K562 (cell line): Measurements from ENCODE around the gene CHST2. TPM values are rescaled to one million over a fixed set of nuclear protein-coding genes. Genes with fewer than 3 reads are reported as not detected.

Source experiments
- ATAC-seq: fragments of 200-7000 bp; cut with Tn5 transposase; 3 replicates; pipeline ENCODE4 v1.9.1; 2020; ENCODE audit warnings: moderate library complexity
- BruUV-seq: library from RNA; stranded (reverse); fragments of 400-500 nt; replicated peaks from 2 replicates; lab custom pipeline; 2021; lab: Mats Ljungman, UMichigan
- CTCF ChIA-PET: fragments of 300-600 bp; formaldehyde crosslinking; extraction: SDS; loops from one replicate; lab custom pipeline; 2021; ENCODE audit warnings: low intra/inter-chr PET ratio; lab: Yijun Ruan, JAX
- POLR2A ChIA-PET: fragments of 300-600, 350-650 bp; sonication (Branson Sonifier 250); formaldehyde crosslinking; extraction: SDS; loops from one replicate; lab custom pipeline; 2021; ENCODE audit warnings: antibody characterized with exemption, inconsistent platforms; lab: Yijun Ruan, JAX
- DNase-seq, 4 experiments: peaks; one replicate each; pipeline versions ENCODE4 v3.0.0 to v3.0.0-alpha.2; 2011 to 2018; ENCODE audit warnings: low spot score in 3 of 4, mixed read lengths in 3 of 4; ENCODE audit errors: extremely low read depth in 1 of 4
- FAIRE-seq: peaks from 2 replicates; lab custom pipeline; 2011; peaks lifted over from hg19 to GRCh38; lab: Jason Lieb, UNC
- H2AFZ ChIP-seq: 2 replicates; pipeline ENCODE4 v1.6.0; 2011; ENCODE audit warnings: low read depth, low read length, control low read depth, inconsistent platforms
- H3K27ac ChIP-seq: fragments of 200-600 bp; 3 replicates; pipeline ENCODE4 v1.8.0; 2011; ENCODE audit warnings: low read depth, mild to moderate bottlenecking, control low read depth, inconsistent platforms, low read length, moderate library complexity, mixed read lengths; ENCODE audit errors: extremely low read depth
- H3K27me3 ChIP-seq, 2 experiments: fragments of 300-600 bp in 1 of 2; 2 replicates in 1 of 2; 3 replicates in 1 of 2; pipeline versions ENCODE4 v1.6.0 to v1.8.0; 2011; ENCODE audit warnings: inconsistent platforms in 2 of 2, low read length in 2 of 2, mild to moderate bottlenecking in 1 of 2, mixed read lengths in 1 of 2, moderate library complexity in 1 of 2; ENCODE audit not compliant: control insufficient read depth in 2 of 2, insufficient read depth in 2 of 2
- H3K36me3 ChIP-seq: fragments of 300-600 bp; 3 replicates; pipeline ENCODE4 v1.8.0; 2011; ENCODE audit warnings: mild to moderate bottlenecking, low read length, inconsistent platforms; ENCODE audit not compliant: control insufficient read depth, insufficient read depth
- H3K4me1 ChIP-seq, 2 experiments: fragments of 200-600 bp in 1 of 2; replicated peaks in 1 of 2; 2 replicates in 1 of 2; 3 replicates in 1 of 2; pipeline versions ENCODE4 v1.5.1 to v1.8.0; 2011; ENCODE audit warnings: inconsistent platforms in 2 of 2, low read length in 2 of 2, mild to moderate bottlenecking in 1 of 2, mixed read lengths in 1 of 2, moderate library complexity in 1 of 2; ENCODE audit not compliant: control insufficient read depth in 2 of 2, insufficient read depth in 2 of 2
- H3K4me2 ChIP-seq: 2 replicates; pipeline ENCODE4 v1.6.1; 2011; ENCODE audit warnings: low read length, control low read depth, inconsistent platforms, mixed read lengths; ENCODE audit not compliant: insufficient read depth
- H3K4me3 ChIP-seq: fragments of 200-600 bp; sonication (generic), shearing (Covaris generic); 2 replicates; pipeline ENCODE4 v1.5.1; 2016; ENCODE audit warnings: control low read depth, inconsistent platforms
- H3K79me2 ChIP-seq: fragments of 200-600 bp; 3 replicates; pipeline ENCODE4 v1.8.0; 2011; ENCODE audit warnings: low read length, inconsistent platforms; ENCODE audit not compliant: control insufficient read depth, insufficient read depth
- H3K9ac ChIP-seq, 2 experiments: 2 replicates each; pipeline versions ENCODE4 v1.6.0 to v1.6.1; 2011; ENCODE audit warnings: low read depth in 2 of 2, low read length in 2 of 2, control low read depth in 1 of 2, inconsistent platforms in 1 of 2, mild to moderate bottlenecking in 1 of 2, mixed read lengths in 1 of 2; ENCODE audit not compliant: insufficient read depth in 1 of 2
- H3K9me1 ChIP-seq: one replicate; pipeline ENCODE4 v1.6.0; 2011; ENCODE audit warnings: inconsistent platforms, mild to moderate bottlenecking, low read length, moderate library complexity; ENCODE audit not compliant: control insufficient read depth, insufficient read depth
- H3K9me3 ChIP-seq: replicated peaks from 2 replicates; pipeline ENCODE4 v1.5.1; 2011; ENCODE audit warnings: low read depth, low read length, inconsistent platforms; ENCODE audit not compliant: control insufficient read depth, insufficient read depth
- H4K20me1 ChIP-seq: replicated peaks from 2 replicates; pipeline ENCODE4 v1.6.1; 2011; ENCODE audit warnings: low read length, inconsistent platforms, mixed read lengths; ENCODE audit not compliant: control insufficient read depth, insufficient read depth
- EHMT2 ChIP-seq: fragments of 450-650 bp; IDR thresholded peaks from 2 replicates; pipeline ENCODE4 v1.6.1; 2018; ENCODE audit warnings: antibody characterized with exemption
- ETV6 ChIP-seq, 3 experiments: fragments of 150-350 bp in 1 of 3; sonication (generic) in 1 of 3; formaldehyde crosslinking in 1 of 3; IDR thresholded peaks; 2 replicates each; pipeline versions ENCODE4 v1.6.1 to v1.8.0; 2014 to 2022; ENCODE audit warnings: borderline replicate concordance in 2 of 3, low read depth in 2 of 3, antibody characterized with exemption in 1 of 3, low read length in 1 of 3, mild to moderate bottlenecking in 1 of 3, missing genetic modification reagents in 1 of 3
- SIX5 ChIP-seq, 2 experiments: IDR thresholded peaks; 2 replicates each; pipeline ENCODE4 v1.6.1; 2011; ENCODE audit warnings: low read length in 2 of 2, borderline replicate concordance in 1 of 2, low read depth in 1 of 2, mild to moderate bottlenecking in 1 of 2, moderate library complexity in 1 of 2; ENCODE audit not compliant: insufficient read depth in 1 of 2
- SMC3 ChIP-seq: conservative IDR thresholded peaks from 2 replicates; pipeline ENCODE4 v1.6.1; 2011; ENCODE audit warnings: low read depth, low read length, improper control_type of control experiment; ENCODE audit not compliant: insufficient read depth
- SRSF7 ChIP-seq: fragments of 200-400 bp; formaldehyde crosslinking; optimal IDR thresholded peaks from 2 replicates; pipeline ENCODE3; 2017; ENCODE audit warnings: mild to moderate bottlenecking, low read depth, low read length
- TEAD1 ChIP-seq, 2 experiments: fragments of 450-650 bp in 1 of 2; sonication (generic) in 1 of 2; formaldehyde crosslinking; IDR thresholded peaks; 2 replicates each; pipeline versions ENCODE4 v1.4.0 to v1.8.0; 2020 to 2022; ENCODE audit warnings: mild to moderate bottlenecking in 2 of 2, missing genetic modification reagents in 1 of 2
- TOE1 ChIP-seq, 2 experiments: fragments of 450-650 bp in 1 of 2; sonication (generic) in 1 of 2; formaldehyde crosslinking in 1 of 2; IDR thresholded peaks; 2 replicates each; pipeline versions ENCODE4 v1.7.1 to v1.8.0; 2016 to 2022; ENCODE audit warnings: borderline replicate concordance in 2 of 2, mild to moderate bottlenecking in 2 of 2, antibody characterized with exemption in 1 of 2, inconsistent platforms in 1 of 2, low read depth in 1 of 2, missing genetic modification reagents in 1 of 2, moderate library complexity in 1 of 2
- TRIM24 ChIP-seq, 2 experiments: fragments of 450-650 bp; IDR thresholded peaks; 2 replicates each; pipeline ENCODE4 v1.6.1; 2016
- TRIM28 ChIP-seq: fragments of 450-650 bp; IDR thresholded peaks from 2 replicates; pipeline ENCODE4 v1.6.1; 2017
- TSC22D4 ChIP-seq: fragments of 450-650 bp; IDR thresholded peaks from 2 replicates; pipeline ENCODE4 v1.6.1; 2016; ENCODE audit warnings: missing genetic modification characterization, missing biosample characterization, control low read depth
- ZKSCAN3 ChIP-seq: fragments of 250-450 bp; sonication (Bioruptor Pico); IDR thresholded peaks from 2 replicates; pipeline ENCODE4 v1.4.0; 2020
- ZNF77 ChIP-seq: fragments of 250-450 bp; sonication (Bioruptor Pico); IDR thresholded peaks from 2 replicates; pipeline ENCODE4 v1.5.0; 2020
- WGBS: fragments of 100-300 bp; shearing (Covaris generic); methylation state at CpG from one replicate; pipeline ENCODE4 v1.1.6; 2016; ENCODE audit warnings: low coverage, mixed read lengths; ENCODE audit not compliant: insufficient coverage; ENCODE audit errors: missing lambda C conversion rate; 5-methylcytosine and 5-hydroxymethylcytosine counted together
- in situ Hi-C: fragments of 300-500 bp; cut with MboI; formaldehyde crosslinking; loops from 4 replicates; pipeline ENCODE4 v1.15.0; 2018; ENCODE audit warnings: inconsistent platforms, mixed read lengths
- intact Hi-C: fragments of 100-400 bp; cut with micrococcal nuclease; formaldehyde crosslinking; loops from 2 replicates; pipeline ENCODE4 v1.14.2; 2022
- polyA plus RNA-seq, 8 experiments: library from polyadenylated mRNA; depleted of rRNA in 4 of 8; stranded (reverse) in 5 of 8; unstranded in 3 of 8; fragments of >200 nt; fragmentation: Nextera tagmentation in 2 of 8; fragmentation: Illumina TruSeq in 1 of 8; extraction: Ambion mirVana in 2 of 8; extraction: Trizol in 1 of 8; gene quantifications; 2 replicates each; pipeline versions ENCODE4 v1.2.1 to v1.2.3, GENCODE V29; 2011 to 2014; ENCODE audit warnings: inconsistent platforms in 1 of 8, missing spikeins in 1 of 8
- total RNA-seq, 7 experiments: library from RNA; depleted of rRNA in 6 of 7; stranded (reverse); fragments of >200 nt in 6 of 7; fragmentation: Illumina TruSeq in 2 of 7; extraction: Trizol in 2 of 7; gene quantifications; 2 replicates each; pipeline versions ENCODE4 v1.2.1 to v1.2.3, GENCODE V29; 2011 to 2021; ENCODE audit warnings: low replicate concordance in 1 of 7
- TF ChIP-seq, protein P1 (sequence below), 3 experiments: IDR thresholded peaks in 2 of 3; conservative IDR thresholded peaks in 1 of 3; 2 replicates each; pipeline ENCODE4 v1.5.1; 2011 to 2012; ENCODE audit warnings: low read length in 3 of 3, mild to moderate bottlenecking in 3 of 3, control low read depth in 2 of 3, improper control_type of control experiment in 1 of 3, inconsistent platforms in 1 of 3, low read depth in 1 of 3, mixed read lengths in 1 of 3, moderate library complexity in 1 of 3; ENCODE audit not compliant: insufficient read depth in 2 of 3
- TF ChIP-seq, protein P2 (sequence below), 3 experiments: fragments of 200-800 bp in 1 of 3; sonication (Bioruptor generic) in 1 of 3; sonication (generic) in 1 of 3; formaldehyde crosslinking in 1 of 3; IDR thresholded peaks; 2 replicates each; pipeline versions ENCODE4 v1.6.1 to v1.8.0; 2016 to 2022; ENCODE audit warnings: mild to moderate bottlenecking in 2 of 3, missing compliant biosample characterization in 2 of 3, missing genetic modification characterization in 2 of 3, missing genetic modification reagents in 1 of 3
- TF ChIP-seq, protein P3 (sequence below): fragments of 450-650 bp; IDR thresholded peaks from 2 replicates; pipeline ENCODE4 v1.6.1; 2018; ENCODE audit warnings: mild to moderate bottlenecking, low read depth; ENCODE audit not compliant: partially characterized antibody
- TF ChIP-seq, protein P4 (sequence below): fragments of 450-650 bp; formaldehyde crosslinking; IDR thresholded peaks from 2 replicates; pipeline ENCODE4 v1.4.0; 2020; ENCODE audit warnings: mild to moderate bottlenecking, moderate library complexity

CHST2 gene
- total and polyA plus RNA-seq, 9 of the 15 experiments (the other 6 are each of a cell fraction or from before 2014, with no cell fraction given) = 3.4 to 60.3 (median 13.9) TPM

DNA sequence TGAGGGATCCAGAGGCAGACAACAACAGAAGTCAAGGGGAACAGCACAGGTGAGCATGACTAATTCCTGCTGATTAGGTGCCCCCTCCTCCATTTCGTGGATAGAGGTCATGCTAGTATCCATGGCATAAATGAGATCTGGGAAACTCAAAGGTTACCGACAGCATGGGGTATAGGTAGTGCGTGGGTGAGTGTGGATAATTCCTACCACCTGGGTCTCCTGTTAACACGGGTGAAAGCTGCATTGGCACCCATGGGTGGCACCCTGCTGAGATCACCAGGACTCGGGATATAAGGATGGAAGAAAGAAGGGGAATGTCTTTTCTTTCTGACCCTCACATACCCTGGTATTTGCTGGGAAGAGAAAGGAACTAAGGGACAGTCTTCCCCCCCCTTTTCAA lies 14.4 kb upstream of the CHST2 start:
- CTCF ChIA-PET = no interaction called here
- Histone ChIP-seq H3K4me1 (no peaks in the 10 kb centered on the region), H3K27ac (no peak overlapping the region), H3K4me3 (no peak overlapping the region), H4K20me1 (no peaks in the 10 kb centered on the region), H3K4me2 (no peak overlapping the region), H3K9me1 (no peaks in the 10 kb centered on the region), H3K27me3 (no peaks in the 10 kb centered on the region), H3K9ac (no peak overlapping the region), H3K9me3 (peaks cover 10% of the 10 kb centered on the region), H2AFZ (no peak overlapping the region), H3K36me3 (no peaks in the 10 kb centered on the region), H3K79me2 (no peaks in the 10 kb centered on the region)
- FAIRE-seq (no peak), DNase-seq (no peak), ATAC-seq (peak; percentile 49; the same call in 2 of the 3 replicates)
- POLR2A ChIA-PET = no interaction called here
- WGBS = 48% methylated on average over 5 of the region's 5 CpGs
- BruUV-seq = no TSS peak
- in situ Hi-C loops = no loop called here
- intact Hi-C loops = no loop called here
- no peak for TF ChIP-seq EHMT2
- TF ChIP-seq, protein P1, sequence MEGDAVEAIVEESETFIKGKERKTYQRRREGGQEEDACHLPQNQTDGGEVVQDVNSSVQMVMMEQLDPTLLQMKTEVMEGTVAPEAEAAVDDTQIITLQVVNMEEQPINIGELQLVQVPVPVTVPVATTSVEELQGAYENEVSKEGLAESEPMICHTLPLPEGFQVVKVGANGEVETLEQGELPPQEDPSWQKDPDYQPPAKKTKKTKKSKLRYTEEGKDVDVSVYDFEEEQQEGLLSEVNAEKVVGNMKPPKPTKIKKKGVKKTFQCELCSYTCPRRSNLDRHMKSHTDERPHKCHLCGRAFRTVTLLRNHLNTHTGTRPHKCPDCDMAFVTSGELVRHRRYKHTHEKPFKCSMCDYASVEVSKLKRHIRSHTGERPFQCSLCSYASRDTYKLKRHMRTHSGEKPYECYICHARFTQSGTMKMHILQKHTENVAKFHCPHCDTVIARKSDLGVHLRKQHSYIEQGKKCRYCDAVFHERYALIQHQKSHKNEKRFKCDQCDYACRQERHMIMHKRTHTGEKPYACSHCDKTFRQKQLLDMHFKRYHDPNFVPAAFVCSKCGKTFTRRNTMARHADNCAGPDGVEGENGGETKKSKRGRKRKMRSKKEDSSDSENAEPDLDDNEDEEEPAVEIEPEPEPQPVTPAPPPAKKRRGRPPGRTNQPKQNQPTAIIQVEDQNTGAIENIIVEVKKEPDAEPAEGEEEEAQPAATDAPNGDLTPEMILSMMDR (IDR thresholded peaks at IDR 0.05 in 2 of 3, conservative IDR thresholded peaks at IDR 0.05 in 1 of 3; ENCODE audit: insufficient read depth in 2 of 3, low read depth in 1 of 3, low read length in 3 of 3) = no peak
- no peak for TF ChIP-seq ZKSCAN3 (CRISPR knock-in tag)
- TF ChIP-seq TRIM28 = peak; percentile 95
- no peak for TF ChIP-seq SIX5 (IDR thresholded peaks at IDR 0.05; ENCODE audit: borderline replicate concordance in 1 of 2, insufficient read depth in 1 of 2, low read depth in 1 of 2, low read length in 2 of 2)
- TF ChIP-seq, protein P2, sequence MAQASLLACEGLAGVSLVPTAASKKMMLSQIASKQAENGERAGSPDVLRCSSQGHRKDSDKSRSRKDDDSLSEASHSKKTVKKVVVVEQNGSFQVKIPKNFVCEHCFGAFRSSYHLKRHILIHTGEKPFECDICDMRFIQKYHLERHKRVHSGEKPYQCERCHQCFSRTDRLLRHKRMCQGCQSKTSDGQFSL (CRISPR knock-in tag; IDR thresholded peaks at IDR 0.05) = no peak
- TF ChIP-seq, protein P2 (tag; IDR thresholded peaks at IDR 0.05) = no peak
- no peak for TF ChIP-seq SMC3
- TF ChIP-seq ZNF77 (CRISPR knock-in tag) = no peak
- TF ChIP-seq, protein P3, sequence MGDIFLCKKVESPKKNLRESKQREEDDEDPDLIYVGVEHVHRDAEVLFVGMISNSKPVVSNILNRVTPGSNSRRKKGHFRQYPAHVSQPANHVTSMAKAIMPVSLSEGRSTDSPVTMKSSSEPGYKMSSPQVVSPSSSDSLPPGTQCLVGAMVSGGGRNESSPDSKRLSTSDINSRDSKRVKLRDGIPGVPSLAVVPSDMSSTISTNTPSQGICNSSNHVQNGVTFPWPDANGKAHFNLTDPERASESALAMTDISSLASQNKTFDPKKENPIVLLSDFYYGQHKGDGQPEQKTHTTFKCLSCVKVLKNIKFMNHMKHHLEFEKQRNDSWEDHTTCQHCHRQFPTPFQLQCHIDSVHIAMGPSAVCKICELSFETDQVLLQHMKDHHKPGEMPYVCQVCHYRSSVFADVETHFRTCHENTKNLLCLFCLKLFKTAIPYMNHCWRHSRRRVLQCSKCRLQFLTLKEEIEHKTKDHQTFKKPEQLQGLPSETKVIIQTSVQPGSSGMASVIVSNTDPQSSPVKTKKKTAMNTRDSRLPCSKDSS = peak; percentile 85
- TF ChIP-seq TOE1 (IDR thresholded peaks at IDR 0.05; ENCODE audit: borderline replicate concordance) = no peak
- no peak for TF ChIP-seq TOE1 (CRISPR knock-in tag; IDR thresholded peaks at IDR 0.05; ENCODE audit: borderline replicate concordance, low read depth)
- TF ChIP-seq, protein P4, sequence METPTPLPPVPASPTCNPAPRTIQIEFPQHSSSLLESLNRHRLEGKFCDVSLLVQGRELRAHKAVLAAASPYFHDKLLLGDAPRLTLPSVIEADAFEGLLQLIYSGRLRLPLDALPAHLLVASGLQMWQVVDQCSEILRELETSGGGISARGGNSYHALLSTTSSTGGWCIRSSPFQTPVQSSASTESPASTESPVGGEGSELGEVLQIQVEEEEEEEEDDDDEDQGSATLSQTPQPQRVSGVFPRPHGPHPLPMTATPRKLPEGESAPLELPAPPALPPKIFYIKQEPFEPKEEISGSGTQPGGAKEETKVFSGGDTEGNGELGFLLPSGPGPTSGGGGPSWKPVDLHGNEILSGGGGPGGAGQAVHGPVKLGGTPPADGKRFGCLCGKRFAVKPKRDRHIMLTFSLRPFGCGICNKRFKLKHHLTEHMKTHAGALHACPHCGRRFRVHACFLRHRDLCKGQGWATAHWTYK (CRISPR knock-in tag) = no peak
- TF ChIP-seq TEAD1 (CRISPR knock-in tag; IDR thresholded peaks at IDR 0.05) = no peak
- TF ChIP-seq TSC22D4 = no peak
- no peak for TF ChIP-seq SRSF7
- no peak for TF ChIP-seq ETV6 (IDR thresholded peaks at IDR 0.05; ENCODE audit: borderline replicate concordance in 1 of 2, low read depth in 2 of 2, low read length in 1 of 2)
- TF ChIP-seq ETV6 (CRISPR knock-in tag; IDR thresholded peaks at IDR 0.05; ENCODE audit: borderline replicate concordance) = no peak
- TF ChIP-seq TRIM24 (IDR thresholded peaks at IDR 0.05) = peak; percentile 6 to 74; a peak in 1 of 4 replicates
